ENCODE data around the gene IQSEC2. TPM values are rescaled to one million over a fixed set of nuclear protein-coding genes. Genes with fewer than 3 reads are reported as not detected.
A peak's percentile ranks its signal among the peaks of the same experiment; 100 is the strongest.

IQSEC2 gene
- total RNA-seq, 1 donor from 2014 or later: 3.4 TPM

DNA sequence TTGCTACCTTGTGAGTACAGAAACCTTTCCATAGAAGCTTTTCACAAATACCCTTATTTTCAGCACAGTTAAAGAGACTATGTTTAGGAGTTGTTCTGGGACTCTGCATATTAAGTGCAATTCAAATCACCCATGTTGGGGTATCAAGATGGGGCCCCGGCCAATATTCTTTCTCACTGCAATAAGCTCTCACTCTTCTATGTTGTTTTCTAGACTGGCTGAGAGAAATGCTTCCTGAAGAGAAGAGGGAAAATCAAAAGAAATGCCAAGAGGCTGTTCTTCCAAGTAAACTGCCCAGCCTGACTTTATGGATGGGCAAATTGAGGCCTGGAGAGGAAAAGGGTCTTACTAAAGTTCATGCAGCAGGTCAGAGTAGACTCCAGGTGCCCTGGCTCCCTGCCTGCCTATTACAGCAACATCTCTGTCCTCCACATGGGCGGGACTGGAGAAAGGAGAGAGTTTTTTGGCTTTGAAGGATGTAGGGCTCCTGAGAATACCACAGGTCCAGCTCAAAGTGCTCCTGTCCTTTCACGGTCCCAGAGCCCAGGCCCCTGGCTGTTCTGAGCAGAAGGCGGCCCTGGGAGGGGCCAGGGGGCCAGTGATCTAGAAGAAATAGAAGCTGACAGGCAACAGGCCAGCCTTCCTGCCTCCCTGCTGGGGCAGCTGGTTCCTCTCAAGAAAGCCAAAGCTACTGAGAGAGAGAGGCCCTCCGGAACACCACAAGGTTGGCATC is 745 bp upstream of the IQSEC2 start:
- no peak overlapping the region for H3K4me3 ChIP-seq (ENCODE audit: low read depth, low read length)
- TF ChIP-seq, protein P1, sequence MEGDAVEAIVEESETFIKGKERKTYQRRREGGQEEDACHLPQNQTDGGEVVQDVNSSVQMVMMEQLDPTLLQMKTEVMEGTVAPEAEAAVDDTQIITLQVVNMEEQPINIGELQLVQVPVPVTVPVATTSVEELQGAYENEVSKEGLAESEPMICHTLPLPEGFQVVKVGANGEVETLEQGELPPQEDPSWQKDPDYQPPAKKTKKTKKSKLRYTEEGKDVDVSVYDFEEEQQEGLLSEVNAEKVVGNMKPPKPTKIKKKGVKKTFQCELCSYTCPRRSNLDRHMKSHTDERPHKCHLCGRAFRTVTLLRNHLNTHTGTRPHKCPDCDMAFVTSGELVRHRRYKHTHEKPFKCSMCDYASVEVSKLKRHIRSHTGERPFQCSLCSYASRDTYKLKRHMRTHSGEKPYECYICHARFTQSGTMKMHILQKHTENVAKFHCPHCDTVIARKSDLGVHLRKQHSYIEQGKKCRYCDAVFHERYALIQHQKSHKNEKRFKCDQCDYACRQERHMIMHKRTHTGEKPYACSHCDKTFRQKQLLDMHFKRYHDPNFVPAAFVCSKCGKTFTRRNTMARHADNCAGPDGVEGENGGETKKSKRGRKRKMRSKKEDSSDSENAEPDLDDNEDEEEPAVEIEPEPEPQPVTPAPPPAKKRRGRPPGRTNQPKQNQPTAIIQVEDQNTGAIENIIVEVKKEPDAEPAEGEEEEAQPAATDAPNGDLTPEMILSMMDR (IDR thresholded peaks at IDR 0.05; ENCODE audit: insufficient read depth, low read length, severe bottlenecking): no peak
- no peak for DNase-seq (ENCODE audit: low read depth)
- H3K27me3 ChIP-seq (ENCODE audit: control insufficient read depth, insufficient read depth, low read length): no peaks in the 10 kb centered on the region
- H3K36me3 ChIP-seq (ENCODE audit: control insufficient read depth, insufficient read depth, low read length): no peaks in the 10 kb centered on the region
- FAIRE-seq: no peak

DNA sequence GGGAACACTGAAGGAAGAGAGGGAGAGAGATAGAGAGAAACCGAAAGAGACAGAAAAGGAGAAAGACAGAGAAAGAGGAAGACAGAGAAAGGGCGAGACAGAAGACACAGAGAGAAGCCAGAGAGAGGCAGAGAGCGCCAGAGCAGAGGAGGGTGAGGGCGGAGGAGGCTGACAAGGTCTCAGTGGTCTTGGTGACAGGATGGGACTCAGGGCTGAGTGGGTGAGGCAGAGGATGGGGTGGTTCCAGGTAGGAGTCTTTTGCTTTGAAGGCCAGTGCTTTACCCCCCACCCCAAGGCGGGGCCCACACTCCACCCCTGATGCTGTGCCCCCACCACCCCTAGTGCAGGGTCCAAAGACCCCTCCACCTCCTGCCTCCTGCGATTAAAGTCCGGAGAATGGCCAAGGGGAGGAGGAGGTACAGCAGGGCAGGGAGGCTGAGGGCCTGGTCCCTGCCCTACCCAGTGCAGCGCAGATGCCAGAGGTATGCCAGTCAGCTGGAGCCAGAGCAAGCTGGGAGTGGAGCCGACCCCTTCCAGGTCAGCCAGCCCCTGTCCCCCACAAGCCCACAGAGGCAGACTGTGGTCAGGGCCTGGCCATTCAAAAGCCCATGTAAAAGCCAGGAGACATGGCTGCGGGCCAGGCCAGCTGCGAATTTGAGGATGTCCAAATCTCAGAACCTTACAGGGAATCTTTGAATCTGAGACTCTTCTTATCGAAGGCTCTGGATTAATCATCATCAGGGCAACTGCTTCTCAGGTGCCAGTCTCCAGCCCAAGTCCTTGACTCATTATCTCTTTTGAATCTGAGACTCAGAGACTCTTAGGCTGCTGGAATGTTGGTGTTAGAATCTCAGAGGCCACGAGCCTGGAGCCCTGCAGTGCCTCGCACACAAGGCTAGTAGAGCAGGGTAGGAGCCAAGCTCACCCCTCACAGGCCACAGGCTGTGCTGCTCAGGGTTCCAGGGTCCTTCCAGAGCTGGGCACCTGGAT is 758 bp downstream of the IQSEC2 start:
- Histone ChIP-seq H3K4me3 (ENCODE audit: low read depth, low read length) (peak overlapping the region; percentile 45), H3K36me3 (ENCODE audit: control insufficient read depth, insufficient read depth, low read length) (no peaks in the 10 kb centered on the region), H3K27me3 (ENCODE audit: control insufficient read depth, insufficient read depth, low read length) (no peaks in the 10 kb centered on the region)
- TF ChIP-seq, protein P1 (IDR thresholded peaks at IDR 0.05; ENCODE audit: insufficient read depth, low read length, severe bottlenecking): no peak
- no peak for FAIRE-seq
- DNase-seq (ENCODE audit: low read depth): peak; percentile 64

DNA sequence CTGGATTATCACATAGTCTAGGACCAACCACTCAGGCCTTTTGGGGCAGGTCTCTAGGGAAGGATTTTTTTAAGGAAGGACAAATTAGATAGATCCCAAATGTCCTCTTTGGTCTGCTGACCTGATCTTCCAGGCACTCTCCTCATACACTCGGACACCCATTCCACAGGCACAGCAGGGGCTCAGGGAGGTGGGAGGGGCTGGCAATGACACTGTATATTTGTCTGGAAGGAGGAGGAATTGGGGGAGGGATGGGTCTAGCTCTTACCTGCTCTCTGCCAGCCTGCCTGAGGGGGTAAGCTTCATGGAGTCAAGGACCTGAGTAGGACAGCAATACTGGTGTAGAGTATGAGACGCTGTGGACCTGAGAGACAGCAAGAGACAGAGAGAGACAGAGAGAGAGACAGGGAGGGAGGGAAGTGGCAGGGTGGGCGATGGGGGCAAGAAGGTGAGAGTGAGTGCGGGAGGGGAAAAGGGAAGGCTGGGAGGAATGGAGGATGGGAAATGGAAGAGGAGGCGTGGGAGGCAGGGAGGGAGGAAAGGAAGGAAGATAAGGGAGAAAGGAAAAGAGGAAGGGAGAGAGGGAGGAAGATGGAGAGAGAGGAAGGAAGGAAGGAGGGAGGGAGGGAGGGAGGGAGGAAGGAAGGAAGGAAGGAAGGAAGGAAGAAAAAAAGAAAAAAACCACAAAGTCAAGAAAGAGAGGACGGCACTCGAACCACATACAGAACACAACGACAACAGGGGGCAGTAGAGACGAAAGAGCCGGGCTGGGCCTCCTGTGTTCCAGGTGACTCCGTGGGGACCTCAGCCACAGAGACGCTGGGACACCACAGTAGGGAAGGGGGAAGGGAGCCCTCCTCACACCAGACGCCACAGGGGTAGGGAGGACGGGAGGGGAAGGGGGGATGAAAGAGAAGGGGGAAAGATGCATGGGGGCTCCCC is 1.8 kb downstream of the IQSEC2 start:
- DNase-seq (ENCODE audit: low read depth) (no peak), FAIRE-seq (no peak)
- Histone ChIP-seq H3K27me3 (ENCODE audit: control insufficient read depth, insufficient read depth, low read length) (no peaks in the 10 kb centered on the region), H3K36me3 (ENCODE audit: control insufficient read depth, insufficient read depth, low read length) (no peaks in the 10 kb centered on the region), H3K4me3 (ENCODE audit: low read depth, low read length) (peak overlapping the region; percentile 10)
- TF ChIP-seq, protein P1 (IDR thresholded peaks at IDR 0.05; ENCODE audit: insufficient read depth, low read length, severe bottlenecking): peak; percentile 11

DNA sequence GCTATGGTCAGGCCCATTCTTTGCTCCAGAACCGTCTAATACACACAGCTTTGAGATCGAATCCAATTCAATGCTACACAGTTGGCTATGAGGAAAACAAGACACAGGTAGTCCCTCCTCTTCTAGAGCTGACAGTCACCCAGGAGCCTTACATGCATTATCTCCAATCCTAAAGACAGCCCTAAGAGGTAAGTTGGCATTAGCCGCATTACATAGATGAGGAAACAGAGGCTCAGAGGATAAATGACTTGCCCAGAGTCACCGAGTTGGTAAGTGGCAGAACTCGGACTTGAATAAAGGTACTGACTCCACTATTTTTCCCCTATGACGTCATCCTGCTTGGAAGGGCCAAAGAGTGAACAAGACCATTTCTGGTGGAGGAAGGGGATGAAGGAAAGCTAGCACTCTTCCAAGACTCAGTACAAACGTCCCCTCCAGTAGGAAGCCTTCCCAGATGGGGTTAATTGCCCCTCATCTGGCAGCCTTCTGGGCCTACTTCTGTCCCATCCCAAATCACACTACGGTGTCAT is 8.5 kb downstream of the IQSEC2 start:
- TF ChIP-seq, protein P1 (IDR thresholded peaks at IDR 0.05; ENCODE audit: insufficient read depth, low read length, severe bottlenecking): no peak
- DNase-seq (ENCODE audit: low read depth) (no peak), FAIRE-seq (no peak)
- Histone ChIP-seq H3K36me3 (ENCODE audit: control insufficient read depth, insufficient read depth, low read length) (no peaks in the 10 kb centered on the region), H3K4me3 (ENCODE audit: low read depth, low read length) (no peak overlapping the region), H3K27me3 (ENCODE audit: control insufficient read depth, insufficient read depth, low read length) (no peaks in the 10 kb centered on the region)

DNA sequence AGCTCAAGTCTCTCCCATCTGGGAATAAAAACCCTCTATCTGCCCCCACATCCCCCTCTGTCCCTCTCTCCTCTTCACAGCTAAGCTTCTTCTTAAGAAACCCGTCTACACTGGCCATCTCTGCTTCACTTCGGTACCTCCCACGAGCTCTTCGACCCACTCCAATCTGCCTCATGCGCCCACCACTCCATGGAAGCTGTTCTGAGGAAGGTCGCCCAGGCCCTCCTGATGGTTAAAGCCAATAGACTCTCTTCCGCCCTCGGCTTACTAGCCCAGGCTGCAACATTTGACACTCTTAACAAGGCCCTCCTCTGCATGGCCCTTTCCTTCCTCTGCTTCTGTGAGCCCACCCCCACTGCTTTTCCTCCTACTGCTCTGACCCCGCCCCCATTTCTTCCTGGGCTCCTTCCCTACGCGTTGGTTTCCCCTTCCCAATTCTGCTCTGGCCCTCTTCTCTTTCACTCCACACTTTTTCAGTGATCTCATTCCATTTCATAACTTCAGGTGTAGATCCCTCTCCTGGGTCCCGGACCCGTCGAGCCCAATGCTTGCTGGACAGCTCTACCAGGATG is 11.8 kb downstream of the IQSEC2 start:
- H3K27me3 ChIP-seq (ENCODE audit: control insufficient read depth, insufficient read depth, low read length): no peaks in the 10 kb centered on the region
- TF ChIP-seq, protein P1 (IDR thresholded peaks at IDR 0.05; ENCODE audit: insufficient read depth, low read length, severe bottlenecking): no peak
- no peak for DNase-seq (ENCODE audit: low read depth)
- no peaks in the 10 kb centered on the region for H3K36me3 ChIP-seq (ENCODE audit: control insufficient read depth, insufficient read depth, low read length)
- FAIRE-seq: no peak
- H3K4me3 ChIP-seq (ENCODE audit: low read depth, low read length): no peak overlapping the region

Measured in bronchial epithelial cell (primary cell).